Stimulated activated CD4-positive, alpha-beta T cell treated with anti-CD3 and anti-CD28 coated beads, Interleukin-12 subunit alpha, Interleukin-12 subunit beta, amount 100 ng/mL, for 24 hours (primary cell): ENCODE data around the gene AKTIP.
"Not testable (repeated sequence)": the region's sequence is repeated elsewhere in the genome, so short reads cannot be mapped to it uniquely, and the experiment has no call there.

Source experiments
- DNase-seq, 2 experiments: peaks; one replicate each; pipeline ENCODE4 v3.0.0-alpha.2; 2020; ENCODE audit warnings: low read depth in 2 of 2

AKTIP gene

GRCh38 chr16:53502331-53503269, at the start of gene AKTIP:
Gene AKTIP, minus strand, starts transcription at chr16:53503209. Its CDS starts 2,950 bp downstream, at chr16:53500259.
- DNase-seq = peak in 1 of 2 experiments; percentile 41

- peak; percentile 25 to 33 for DNase-seq
Observed at GRCh38 chr16:53549970-53550690, 47.1 kb upstream of the AKTIP start.

- no peak for DNase-seq
Observed at GRCh38 chr16:53546988-53547391, 44.0 kb upstream of the AKTIP start.

DNA sequence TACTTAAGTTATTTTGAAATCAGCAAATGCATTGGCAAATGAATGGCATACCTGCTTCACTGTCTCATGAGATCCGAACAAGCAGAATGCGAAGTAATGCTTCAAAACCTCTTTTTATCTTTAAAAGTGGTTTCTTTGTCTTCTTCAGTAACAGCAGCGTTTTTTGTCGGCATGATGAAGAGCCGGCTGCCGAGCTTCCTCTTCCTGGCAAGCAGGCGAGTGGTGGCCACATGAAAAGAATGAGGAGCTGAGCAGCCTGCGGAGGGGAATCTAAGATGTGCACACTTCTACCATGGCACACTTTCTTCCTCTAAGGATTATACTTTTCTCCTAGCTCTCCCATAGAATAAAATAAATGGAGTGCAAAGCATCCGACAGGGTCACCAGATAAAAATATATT, 42.4 kb upstream of the AKTIP start:
- DNase-seq = no peak

DNA sequence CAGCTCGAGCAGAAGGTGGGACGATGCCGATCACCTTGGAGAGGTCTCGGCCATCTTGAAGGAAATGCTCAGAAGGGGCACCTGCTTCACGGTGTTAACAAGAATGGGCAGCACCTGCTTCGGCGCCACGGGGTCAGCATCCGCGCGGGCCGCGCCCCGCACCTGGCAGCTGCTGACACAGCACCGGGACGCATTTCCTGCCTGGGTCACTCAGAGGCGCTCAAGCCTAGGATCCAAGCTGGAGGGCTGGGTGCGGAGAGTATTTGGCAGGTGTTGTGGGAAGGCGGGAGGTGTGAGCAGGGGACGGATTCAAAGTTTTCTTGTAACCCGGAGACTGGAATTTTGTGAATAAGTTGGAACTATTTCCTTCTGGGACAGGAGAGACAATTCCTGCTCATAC, 39.3 kb upstream of the AKTIP start:
- DNase-seq = no peak

DNA sequence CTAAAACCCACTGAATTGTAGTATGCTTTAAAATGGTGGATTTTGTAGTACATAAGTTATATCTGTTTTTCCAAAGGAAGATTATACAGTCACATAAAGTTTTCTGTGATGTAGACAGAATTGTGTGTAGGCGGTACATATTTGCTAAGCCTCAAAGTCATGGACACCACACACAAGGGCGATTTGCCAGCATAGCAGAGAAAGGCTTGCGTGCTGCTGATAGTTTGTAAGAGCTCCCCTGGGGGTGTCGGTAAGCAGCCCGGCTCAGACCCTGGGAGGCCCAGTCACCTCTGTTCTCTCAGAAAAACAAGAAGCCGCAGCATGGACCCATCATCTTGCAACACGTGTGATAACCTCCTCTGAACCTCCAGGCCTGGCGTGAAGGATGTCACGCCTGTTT, 38.3 kb upstream of the AKTIP start:
- DNase-seq = no peak

- not testable (repeated sequence) for DNase-seq
Observed at GRCh38 chr16:53539759-53540718, 37.0 kb upstream of the AKTIP start.

DNA sequence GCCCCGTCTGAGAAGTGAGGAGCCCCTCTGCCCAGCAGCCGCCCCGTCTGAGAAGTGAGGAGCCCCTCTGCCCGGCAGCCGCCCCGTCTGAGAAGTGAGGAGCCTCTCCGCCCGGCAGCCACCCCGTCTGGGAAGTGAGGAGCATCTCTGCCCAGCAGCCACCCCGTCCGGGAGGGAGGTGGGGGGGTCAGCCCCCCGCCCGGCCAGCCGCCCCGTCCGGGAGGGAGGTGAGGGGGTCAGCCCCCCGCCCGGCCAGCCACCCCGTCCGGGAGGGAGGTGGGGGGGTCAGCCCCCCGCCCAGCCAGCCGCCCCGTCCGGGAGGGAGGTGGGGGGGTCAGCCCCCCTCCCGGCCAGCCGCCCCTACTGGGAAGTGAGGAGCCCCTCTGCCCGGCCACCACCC, 36.3 kb upstream of the AKTIP start:
- DNase-seq = not testable (repeated sequence)

GRCh38 chr16:53537626-53538025, 34.6 kb upstream of the AKTIP start:
- DNase-seq = no peak

GRCh38 chr16:53534206-53534605, 31.2 kb upstream of the AKTIP start:
- no peak for DNase-seq

DNA sequence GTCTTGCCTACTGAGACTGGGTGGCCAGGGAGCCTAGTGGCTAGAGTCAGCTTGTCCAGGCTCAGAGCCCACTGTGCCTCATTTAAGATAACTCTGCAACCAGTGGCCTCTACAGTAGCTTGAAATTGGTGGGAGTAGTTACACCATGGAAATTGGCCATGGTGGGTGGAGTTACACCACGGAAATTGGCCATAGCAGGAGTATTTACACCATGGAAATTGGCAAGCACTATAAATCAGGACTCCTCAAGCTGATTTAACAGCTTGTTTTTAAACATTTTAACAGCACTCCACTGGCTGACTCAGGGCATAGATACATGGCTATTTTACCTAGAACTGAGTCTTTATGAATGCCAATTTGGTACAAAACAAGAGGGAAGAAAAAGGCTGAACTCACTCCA, 27.7 kb upstream of the AKTIP start:
- no peak for DNase-seq

DNA sequence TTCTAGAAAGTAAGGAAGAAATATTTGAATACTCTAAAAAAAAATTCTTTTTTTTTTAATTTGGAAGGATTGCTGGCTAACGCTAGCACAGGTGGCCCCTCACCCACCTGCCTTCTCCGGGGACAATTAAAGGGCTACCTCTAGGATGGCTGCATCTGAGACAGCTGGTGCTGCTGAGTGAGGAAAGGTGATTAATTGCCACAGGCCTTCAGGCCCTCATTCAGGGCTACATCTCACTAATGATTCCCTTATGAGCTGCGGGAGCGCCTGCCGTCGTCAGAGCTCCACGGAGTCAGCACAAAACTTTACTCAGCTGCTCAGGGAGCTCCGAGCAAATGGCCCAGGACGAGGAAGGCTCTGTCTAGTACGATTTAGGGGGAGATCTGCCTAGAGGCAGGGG, 27.0 kb upstream of the AKTIP start:
- no peak for DNase-seq

DNA sequence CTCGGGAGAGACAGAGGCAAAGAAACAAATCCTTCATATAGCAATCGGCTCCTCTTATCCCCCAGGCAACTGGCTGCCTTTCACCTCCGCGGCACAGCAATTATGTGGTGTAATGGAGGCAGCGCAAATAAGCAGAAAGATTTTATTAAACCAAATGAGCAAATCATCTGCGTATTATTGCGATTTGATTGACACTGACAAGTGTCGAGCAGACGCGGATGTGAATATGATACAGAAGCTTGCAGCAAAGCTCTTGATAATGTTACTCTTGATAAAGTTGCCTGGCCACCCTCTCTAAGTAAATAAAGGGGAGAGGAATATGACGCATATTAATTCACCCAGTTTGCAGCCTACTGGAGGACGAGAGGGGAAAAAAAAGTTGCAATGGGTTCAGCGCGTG, 26.5 kb upstream of the AKTIP start:
- no peak for DNase-seq

GRCh38 chr16:53528797-53529196, 25.8 kb upstream of the AKTIP start:
- DNase-seq = no peak

- DNase-seq = no peak
Observed at GRCh38 chr16:53523971-53524548, 21.1 kb upstream of the AKTIP start.

- no peak for DNase-seq
Observed at GRCh38 chr16:53523126-53523804, 20.3 kb upstream of the AKTIP start.

- DNase-seq = no peak
Observed at GRCh38 chr16:53519417-53520091, 16.5 kb upstream of the AKTIP start.

- peak; percentile 36 to 68 for DNase-seq
Observed at GRCh38 chr16:53518550-53519416, 15.8 kb upstream of the AKTIP start.

DNA sequence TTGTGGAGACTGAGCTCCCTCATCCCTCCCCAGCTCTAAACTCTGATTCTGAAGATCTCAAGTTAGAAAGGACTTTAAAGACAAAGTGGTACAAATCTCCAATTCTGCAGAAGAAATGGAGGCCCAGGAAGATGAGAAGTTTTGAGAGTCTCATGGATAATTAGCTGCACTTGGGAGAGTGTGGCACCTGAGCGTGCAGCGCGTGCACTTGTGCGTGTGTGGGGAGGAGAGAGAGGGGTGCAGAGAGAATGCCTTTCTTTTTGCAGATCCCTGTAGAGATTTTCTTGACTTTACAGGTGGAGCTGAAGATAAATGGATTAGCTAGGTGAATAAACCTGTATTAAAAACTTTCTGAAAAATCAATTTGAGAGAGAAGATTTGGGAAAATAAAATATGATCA, 14.8 kb upstream of the AKTIP start:
- no peak for DNase-seq
